B cell (primary cell): ENCODE measurements around the gene PPP4C. TPM values are rescaled to one million over a fixed set of nuclear protein-coding genes. Genes with fewer than 3 reads are reported as not detected.
"Not testable (repeated sequence)": the region's sequence is repeated elsewhere in the genome, so short reads cannot be mapped to it uniquely, and the experiment has no call there.

ENCODE experiments used
- ATAC-seq: fragments of 200-7000 bp; cut with Tn5 transposase; one replicate; pipeline ENCODE4 v1.10.0; 2021; ENCODE audit warnings: low read depth, mild to moderate bottlenecking, moderate number of reproducible peaks, moderate library complexity
- CTCF ChIA-PET: fragments of 350-600 bp; sonication (Branson Sonifier 250); formaldehyde crosslinking; loops from one replicate; lab custom pipeline; 2021; ENCODE audit warnings: antibody characterized with exemption, inconsistent platforms; lab: Charles Lee
- POLR2A ChIA-PET: fragments of 350-600 bp; sonication (Branson Sonifier 250); formaldehyde crosslinking; loops from one replicate; lab custom pipeline; 2021; ENCODE audit warnings: antibody characterized with exemption; lab: Charles Lee
- DNase-seq: peaks from one replicate; pipeline ENCODE4 v3.0.0; 2013
- H2AFZ ChIP-seq: 2 replicates; pipeline ENCODE4 v1.6.1; 2012; ENCODE audit warnings: mild to moderate bottlenecking, low read depth, low read length; ENCODE audit not compliant: insufficient read depth, poor library complexity, severe bottlenecking
- H3K27ac ChIP-seq, 2 donors: 1 replicate in 1 of 2; 2 replicates in 1 of 2; pipeline ENCODE4 v1.5.1; 2012 to 2013; ENCODE audit warnings: low read length in 2 of 2, mild to moderate bottlenecking in 2 of 2, moderate library complexity in 1 of 2
- H3K27me3 ChIP-seq, 4 experiments: fragments of 200-600 bp in 1 of 4; sonication (generic) in 1 of 4; replicated peaks in 1 of 4; 1 replicate in 2 of 4; 2 replicates in 2 of 4; pipeline versions ENCODE4 v1.6.1 to v1.7.0; 2013 to 2016; ENCODE audit warnings: low read length in 3 of 4, mild to moderate bottlenecking in 2 of 4, mixed read lengths in 1 of 4, moderate library complexity in 1 of 4; ENCODE audit not compliant: insufficient read depth in 4 of 4, control insufficient read depth in 3 of 4; ENCODE audit errors: control extremely low read depth in 1 of 4
- H3K36me3 ChIP-seq, 2 experiments: replicated peaks in 1 of 2; 1 replicate in 1 of 2; 2 replicates in 1 of 2; pipeline versions ENCODE4 v1.6.1 to v1.7.1; 2013; ENCODE audit warnings: low read length in 1 of 2; ENCODE audit not compliant: insufficient read depth in 2 of 2, control insufficient read depth in 1 of 2; ENCODE audit errors: control extremely low read depth in 1 of 2, extremely low read depth in 1 of 2
- H3K4me1 ChIP-seq, 2 donors: fragments of 200-600 bp in 1 of 2; sonication (generic) in 1 of 2; 1 replicate in 1 of 2; 2 replicates in 1 of 2; pipeline versions ENCODE4 v1.5.1 to v1.6.1; 2013 to 2017; ENCODE audit warnings: low read length in 2 of 2; ENCODE audit not compliant: control insufficient read depth in 2 of 2, insufficient read depth in 2 of 2
- H3K4me2 ChIP-seq: replicated peaks from 2 replicates; pipeline ENCODE3; 2012; ENCODE audit warnings: mild to moderate bottlenecking, low read depth, low read length; ENCODE audit not compliant: poor library complexity, severe bottlenecking
- H3K4me3 ChIP-seq, 5 experiments: fragments of 200-600 bp in 1 of 5; sonication (generic) in 1 of 5; 1 replicate in 3 of 5; 2 replicates in 2 of 5; pipeline versions ENCODE4 v1.5.1 to v1.7.0; 2011 to 2016; ENCODE audit warnings: low read length in 4 of 5, mild to moderate bottlenecking in 4 of 5, low read depth in 2 of 5, control low read depth in 1 of 5, moderate library complexity in 1 of 5; ENCODE audit not compliant: insufficient read depth in 1 of 5; ENCODE audit errors: control extremely low read depth in 1 of 5, extremely low read depth in 1 of 5
- H3K79me2 ChIP-seq: fragments of 200-600 bp; sonication (generic); one replicate; pipeline ENCODE4 v1.6.0; 2016; ENCODE audit warnings: low read length; ENCODE audit not compliant: control insufficient read depth, insufficient read depth
- H3K9ac ChIP-seq: fragments of 200-600 bp; sonication (generic); 2 replicates; pipeline ENCODE4 v1.6.1; 2017; ENCODE audit warnings: mild to moderate bottlenecking, low read length, moderate library complexity
- H3K9me3 ChIP-seq, 3 donors: one replicate each; pipeline versions ENCODE4 v1.6.1 to v1.7.1; 2013; ENCODE audit warnings: low read length in 2 of 3; ENCODE audit not compliant: control insufficient read depth in 2 of 3, insufficient read depth in 1 of 3; ENCODE audit errors: control extremely low read depth in 1 of 3
- H4K20me1 ChIP-seq: 2 replicates; pipeline ENCODE4 v1.6.0; 2012; ENCODE audit warnings: mild to moderate bottlenecking, low read length; ENCODE audit not compliant: insufficient read depth, control insufficient read depth, poor library complexity, severe bottlenecking
- H3K27ac Mint-ChIP-seq: one replicate; pipeline ENCODE4 v1.8.0; 2021; ENCODE audit warnings: mixed read lengths
- H3K27me3 Mint-ChIP-seq: one replicate; pipeline ENCODE4 v1.8.0; 2021; ENCODE audit warnings: mixed read lengths
- H3K4me1 Mint-ChIP-seq: one replicate; pipeline ENCODE4 v1.8.0; 2021; ENCODE audit warnings: mixed read lengths
- H3K4me3 Mint-ChIP-seq: one replicate; pipeline ENCODE4 v1.8.0; 2021; ENCODE audit warnings: mixed read lengths
- H3K9me3 Mint-ChIP-seq: one replicate; pipeline ENCODE4 v1.8.0; 2022; ENCODE audit warnings: mixed read lengths; ENCODE audit not compliant: insufficient read depth
- EZH2 ChIP-seq: IDR thresholded peaks from 2 replicates; pipeline ENCODE4 v1.6.1; 2012; ENCODE audit warnings: borderline replicate concordance, low read depth, mild to moderate bottlenecking, moderate library complexity, low read length; ENCODE audit not compliant: insufficient read depth, poor library complexity, severe bottlenecking
- WGBS: methylation state at CpG from one replicate; pipeline ENCODE4 v1.1.5; 2013; ENCODE audit warnings: missing lambda C conversion rate; ENCODE audit not compliant: insufficient coverage; 5-methylcytosine and 5-hydroxymethylcytosine counted together
- intact Hi-C: fragments of 100-400 bp; cut with micrococcal nuclease; formaldehyde crosslinking; loops from one replicate; pipeline ENCODE4 v1.10.0; 2022
- polyA plus RNA-seq: library from polyadenylated mRNA; depleted of rRNA; stranded (reverse); fragments of >200 nt; gene quantifications from 2 replicates; pipeline ENCODE4 v1.2.3, GENCODE V29; 2012
- total RNA-seq, 2 donors: library from RNA; stranded (reverse); fragments of 120-200 nt in 1 of 2; gene quantifications; 1 replicate in 1 of 2; 2 replicates in 1 of 2; pipeline versions ENCODE4 v1.2.3 to v1.2.4, GENCODE V29; 2013 to 2022
- TF ChIP-seq, protein P1 (sequence below): fragments of 200-600 bp; IDR thresholded peaks from one replicate; pipeline ENCODE4 v1.8.0; 2022; ENCODE audit warnings: antibody characterized with exemption, mild to moderate bottlenecking

PPP4C gene
- total and polyA plus RNA-seq, 2 donors (not counting 1 experiment from before 2014, with no cell fraction given), result 93.3 to 106 TPM

DNA sequence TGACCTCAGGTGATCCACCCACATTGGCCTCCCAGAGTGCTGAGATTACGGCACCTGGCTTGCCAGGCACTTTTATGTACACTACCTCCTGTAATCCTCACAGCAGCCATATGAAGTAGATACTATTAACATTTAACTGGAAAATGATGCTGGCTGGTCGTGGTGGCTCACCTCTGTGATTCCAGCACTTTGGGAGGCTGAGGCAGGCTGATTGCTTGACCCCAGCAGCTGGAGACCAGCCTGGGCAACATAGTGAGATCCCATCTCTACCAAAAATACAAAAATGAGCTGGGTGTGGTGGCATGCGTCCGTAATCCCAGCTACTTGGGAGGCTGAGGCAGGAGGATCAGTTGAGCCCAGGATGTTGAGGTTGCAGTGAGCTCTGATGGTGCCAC lies 49.2 kb downstream of the PPP4C start:
- no peak overlapping the region for H2AFZ ChIP-seq
- Mint-ChIP-seq H3K4me1 (peaks cover 21% of the 10 kb centered on the region), H3K9me3 (no peaks in the 10 kb centered on the region), H3K27ac (no peak overlapping the region), H3K4me3 (no peak overlapping the region), H3K27me3 (no peaks in the 10 kb centered on the region)
- H4K20me1 ChIP-seq, result no peaks in the 10 kb centered on the region
- TF ChIP-seq, protein P1, sequence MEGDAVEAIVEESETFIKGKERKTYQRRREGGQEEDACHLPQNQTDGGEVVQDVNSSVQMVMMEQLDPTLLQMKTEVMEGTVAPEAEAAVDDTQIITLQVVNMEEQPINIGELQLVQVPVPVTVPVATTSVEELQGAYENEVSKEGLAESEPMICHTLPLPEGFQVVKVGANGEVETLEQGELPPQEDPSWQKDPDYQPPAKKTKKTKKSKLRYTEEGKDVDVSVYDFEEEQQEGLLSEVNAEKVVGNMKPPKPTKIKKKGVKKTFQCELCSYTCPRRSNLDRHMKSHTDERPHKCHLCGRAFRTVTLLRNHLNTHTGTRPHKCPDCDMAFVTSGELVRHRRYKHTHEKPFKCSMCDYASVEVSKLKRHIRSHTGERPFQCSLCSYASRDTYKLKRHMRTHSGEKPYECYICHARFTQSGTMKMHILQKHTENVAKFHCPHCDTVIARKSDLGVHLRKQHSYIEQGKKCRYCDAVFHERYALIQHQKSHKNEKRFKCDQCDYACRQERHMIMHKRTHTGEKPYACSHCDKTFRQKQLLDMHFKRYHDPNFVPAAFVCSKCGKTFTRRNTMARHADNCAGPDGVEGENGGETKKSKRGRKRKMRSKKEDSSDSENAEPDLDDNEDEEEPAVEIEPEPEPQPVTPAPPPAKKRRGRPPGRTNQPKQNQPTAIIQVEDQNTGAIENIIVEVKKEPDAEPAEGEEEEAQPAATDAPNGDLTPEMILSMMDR, result no peak
- no peak for TF ChIP-seq EZH2
- ATAC-seq (no peak), DNase-seq (no peak)
- intact Hi-C loops, result no loop called here
- WGBS, result 100% methylated on average over 1 of the region's 4 CpGs
- H3K4me2 ChIP-seq, result no peak overlapping the region
- H3K36me3 ChIP-seq, result peaks cover 0 to 2% of the 10 kb centered on the region in 2 experiments
- POLR2A ChIA-PET, result interaction anchor here (0.6 kb wide), 1 partner anchor 369 kb away, joined by 3 read pairs; no protein-coding TSS in a partner anchor
- peaks cover 18 to 24% of the 10 kb centered on the region in 2 donors for H3K4me1 ChIP-seq
- no peak overlapping the region for H3K9ac ChIP-seq
- no peaks in the 10 kb centered on the region for H3K9me3 ChIP-seq
- peaks cover 11% of the 10 kb centered on the region for H3K79me2 ChIP-seq
- no peaks in the 10 kb centered on the region for H3K27me3 ChIP-seq
- CTCF ChIA-PET, result interaction anchor here (1.1 kb wide), 1 partner anchor 33 kb away, joined by 3 read pairs; the partner anchor contains the start of gene TBX6
- no peak overlapping the region for H3K27ac ChIP-seq
- no peak overlapping the region for H3K4me3 ChIP-seq

- H3K27me3 ChIP-seq, H3K27me3 Mint-ChIP-seq, H3K27ac ChIP-seq, H3K4me3 Mint-ChIP-seq, ATAC-seq, H3K27ac Mint-ChIP-seq, H3K4me2 ChIP-seq, intact Hi-C loops, H4K20me1 ChIP-seq, H2AFZ ChIP-seq, H3K9ac ChIP-seq, H3K9me3 ChIP-seq, H3K9me3 Mint-ChIP-seq, DNase-seq, H3K4me3 ChIP-seq, H3K36me3 ChIP-seq: not testable (repeated sequence)
- ChIA-PET CTCF (interaction anchor here (1.1 kb wide), 1 partner anchor 34 kb away, joined by 3 read pairs; the partner anchor contains the start of gene TBX6), POLR2A (interaction anchor here (0.6 to 0.7 kb wide), 2 partner anchors 246 to 368 kb away, joined by 3 to 4 read pairs; no protein-coding TSS in a partner anchor)
- Histone ChIP-seq H3K4me1 (peaks cover 13 to 17% of the 10 kb centered on the region in 2 donors), H3K79me2 (peaks cover 11% of the 10 kb centered on the region)
- 89% methylated on average over 6 of the region's 9 CpGs for WGBS
- H3K4me1 Mint-ChIP-seq, result peaks cover 16% of the 10 kb centered on the region
Measured at GRCh38 chr16:30125690-30126089, 49.9 kb downstream of the PPP4C start.
